ENCODE results near the gene NPR3.

DNA sequence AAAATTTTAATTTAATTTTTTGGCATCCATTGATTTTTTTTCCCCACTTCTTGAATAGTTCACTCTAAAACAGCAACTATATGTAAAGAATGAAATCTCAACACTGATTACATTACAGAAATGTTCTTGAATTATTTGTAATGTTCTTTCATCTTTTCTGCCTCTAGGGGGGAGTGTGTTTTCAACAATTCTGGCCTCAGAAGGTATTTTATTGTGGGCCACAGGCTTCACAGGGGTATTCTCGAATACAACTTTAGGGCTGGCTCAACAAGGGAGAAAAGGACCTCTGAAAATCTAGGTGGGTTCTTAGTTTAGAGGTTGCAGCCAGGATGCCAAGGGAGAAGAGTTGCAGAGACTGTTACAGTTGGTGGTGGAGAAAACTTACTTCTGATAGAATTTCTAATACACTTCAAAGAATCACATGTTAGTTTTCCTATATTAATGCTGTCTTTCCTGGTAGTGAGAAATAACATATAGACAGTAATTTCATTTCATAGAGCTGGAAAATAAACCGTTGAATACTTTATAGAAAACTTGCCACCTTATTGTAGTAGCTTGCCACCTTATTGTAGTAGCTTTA, 3.6 kb upstream of the NPR3 start:
- TF ChIP-seq, protein P1, sequence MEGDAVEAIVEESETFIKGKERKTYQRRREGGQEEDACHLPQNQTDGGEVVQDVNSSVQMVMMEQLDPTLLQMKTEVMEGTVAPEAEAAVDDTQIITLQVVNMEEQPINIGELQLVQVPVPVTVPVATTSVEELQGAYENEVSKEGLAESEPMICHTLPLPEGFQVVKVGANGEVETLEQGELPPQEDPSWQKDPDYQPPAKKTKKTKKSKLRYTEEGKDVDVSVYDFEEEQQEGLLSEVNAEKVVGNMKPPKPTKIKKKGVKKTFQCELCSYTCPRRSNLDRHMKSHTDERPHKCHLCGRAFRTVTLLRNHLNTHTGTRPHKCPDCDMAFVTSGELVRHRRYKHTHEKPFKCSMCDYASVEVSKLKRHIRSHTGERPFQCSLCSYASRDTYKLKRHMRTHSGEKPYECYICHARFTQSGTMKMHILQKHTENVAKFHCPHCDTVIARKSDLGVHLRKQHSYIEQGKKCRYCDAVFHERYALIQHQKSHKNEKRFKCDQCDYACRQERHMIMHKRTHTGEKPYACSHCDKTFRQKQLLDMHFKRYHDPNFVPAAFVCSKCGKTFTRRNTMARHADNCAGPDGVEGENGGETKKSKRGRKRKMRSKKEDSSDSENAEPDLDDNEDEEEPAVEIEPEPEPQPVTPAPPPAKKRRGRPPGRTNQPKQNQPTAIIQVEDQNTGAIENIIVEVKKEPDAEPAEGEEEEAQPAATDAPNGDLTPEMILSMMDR (IDR thresholded peaks at IDR 0.05): no peak
- TF ChIP-seq POLR2A (IDR thresholded peaks at IDR 0.05): no peak
- TF ChIP-seq POLR2AphosphoS5 (IDR thresholded peaks at IDR 0.05): no peak
- TF ChIP-seq EP300 (IDR thresholded peaks at IDR 0.05): no peak

All from suprapubic skin (tissue), 4 donors.